GM18520 (cell line): ENCODE measurements around the gene DIP2C.
"Not testable (repeated sequence)": the region's sequence is repeated elsewhere in the genome, so short reads cannot be mapped to it uniquely, and the experiment has no call there.

Experiments used
- ATAC-seq: cut with Tn5 transposase; IDR thresholded peaks from one replicate; pipeline ENCODE4 v1.9.1; 2021; ENCODE audit not compliant: unreplicated experiment

The DIP2C gene

DNA sequence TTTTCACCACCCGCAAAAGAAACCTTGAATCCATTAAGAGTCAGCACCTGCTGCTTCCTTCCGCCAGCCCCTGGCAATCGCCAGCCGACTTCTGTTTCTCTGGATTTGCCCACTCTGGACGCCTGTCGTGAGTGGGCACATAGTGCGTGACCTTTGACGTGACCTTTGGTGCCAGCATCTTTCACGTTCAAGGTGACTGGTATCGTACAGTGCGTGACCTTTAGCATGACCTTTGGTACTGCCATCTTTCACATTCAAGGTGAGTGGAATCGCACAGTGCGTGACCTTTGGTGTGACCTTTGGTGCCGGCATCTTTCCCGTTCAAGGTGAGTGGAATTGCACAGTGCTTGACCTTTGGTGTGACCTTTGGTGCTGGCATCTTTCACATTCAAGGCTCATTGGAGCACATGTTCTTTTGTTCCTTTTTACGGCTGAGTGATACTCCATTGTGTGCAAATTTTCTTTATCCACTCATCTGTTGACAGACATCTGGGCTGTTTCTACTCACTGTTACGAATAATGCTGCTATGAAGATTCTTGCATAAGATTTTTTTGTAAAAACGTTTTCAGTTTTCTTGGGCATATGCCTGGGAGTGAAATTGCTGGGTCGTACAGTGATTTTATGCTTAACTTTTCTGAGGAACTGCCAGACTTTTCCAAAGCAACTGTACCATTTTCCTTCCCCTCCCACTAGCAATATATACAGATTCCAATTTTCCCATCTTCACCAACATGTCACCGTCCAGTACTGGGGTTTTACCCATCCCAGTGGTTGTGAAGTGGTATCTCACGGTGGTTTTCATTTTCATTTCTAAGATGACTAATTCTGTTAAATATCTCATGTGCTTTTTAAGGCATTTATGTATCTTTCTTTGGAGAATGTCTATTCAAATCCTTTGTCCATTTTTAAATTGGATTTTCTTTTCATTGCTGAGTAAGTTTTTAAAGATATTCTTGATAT is 145.3 kb downstream of the DIP2C start:
- ATAC-seq, result no peak

DNA sequence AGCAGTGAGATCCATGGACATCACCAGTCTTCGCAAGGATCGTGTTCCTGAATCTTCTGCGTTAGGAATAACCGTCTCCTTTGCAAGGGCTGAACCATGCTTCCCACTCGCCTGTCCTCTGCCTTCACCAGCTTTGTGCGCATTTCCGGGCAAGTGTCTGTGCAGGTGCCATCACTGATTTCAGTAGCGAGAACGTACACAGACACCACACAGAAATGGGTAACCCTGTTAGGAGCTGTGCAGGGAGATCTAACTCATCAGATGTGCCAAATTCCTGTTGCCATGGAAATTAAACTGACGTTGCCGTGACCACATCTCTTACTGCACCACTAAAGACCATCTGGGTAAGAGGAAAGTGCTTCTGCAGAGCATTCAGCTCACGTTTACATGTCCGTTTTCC is 146.3 kb downstream of the DIP2C start:
- ATAC-seq, result no peak

GRCh38 chr10:541750-542371 is 147.6 kb downstream of the DIP2C start:
- ATAC-seq, result no peak

GRCh38 chr10:541041-541440 is 148.4 kb downstream of the DIP2C start:
- ATAC-seq, result no peak

- no peak for ATAC-seq
Measured at GRCh38 chr10:538895-539294, 150.6 kb downstream of the DIP2C start.

- no peak for ATAC-seq
Measured at GRCh38 chr10:536935-537334, 152.5 kb downstream of the DIP2C start.

DNA sequence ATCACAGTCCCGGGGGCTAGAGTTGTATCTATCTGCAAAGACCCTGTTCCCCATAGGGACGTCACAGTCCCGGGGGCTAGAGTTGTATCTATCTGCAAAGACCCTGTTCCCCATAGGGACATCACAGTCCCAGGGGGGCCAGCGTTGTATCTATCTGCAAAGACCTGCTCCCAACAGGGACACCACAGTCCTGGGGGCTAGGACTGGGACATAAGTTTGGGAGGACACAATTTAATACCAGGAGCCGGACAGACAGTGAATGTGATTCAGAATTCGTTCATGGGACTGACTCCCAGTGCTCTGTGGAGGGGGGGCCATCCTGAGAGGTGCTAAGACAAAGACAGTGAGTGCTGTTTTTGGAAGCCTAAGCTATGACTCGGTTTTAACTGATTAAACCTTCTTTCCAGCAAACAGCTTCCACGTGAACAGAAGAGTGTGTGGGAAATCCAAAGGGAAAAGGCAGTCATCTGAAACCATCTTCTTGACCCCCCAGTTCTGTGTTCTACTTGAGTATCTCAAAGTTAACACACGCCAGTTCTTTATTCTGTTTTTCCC is 153.0 kb downstream of the DIP2C start:
- ATAC-seq, result no peak

DNA sequence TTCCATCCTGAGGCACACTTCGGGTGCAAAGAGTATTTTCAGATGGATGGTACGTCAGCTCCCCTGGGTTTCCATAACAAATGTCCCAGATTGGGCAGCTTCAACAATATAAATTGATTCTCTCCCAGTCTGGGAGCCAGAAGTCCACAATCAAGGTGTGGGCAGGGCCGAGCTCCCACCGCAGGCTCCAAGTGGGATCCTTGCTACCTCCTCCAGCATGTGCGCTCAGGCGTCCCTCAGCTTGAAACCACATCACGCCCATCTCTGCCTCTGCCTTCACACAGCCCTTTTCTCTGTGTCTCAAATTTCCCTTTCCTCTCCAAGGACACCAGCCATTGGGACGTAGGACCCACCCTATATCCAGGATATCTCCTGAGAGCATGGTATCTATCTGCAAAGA is 153.5 kb downstream of the DIP2C start:
- no peak for ATAC-seq

GRCh38 chr10:535051-535450 is 154.4 kb downstream of the DIP2C start:
- ATAC-seq, result no peak

- ATAC-seq, result no peak
Measured at GRCh38 chr10:534047-534566, 155.4 kb downstream of the DIP2C start.

DNA sequence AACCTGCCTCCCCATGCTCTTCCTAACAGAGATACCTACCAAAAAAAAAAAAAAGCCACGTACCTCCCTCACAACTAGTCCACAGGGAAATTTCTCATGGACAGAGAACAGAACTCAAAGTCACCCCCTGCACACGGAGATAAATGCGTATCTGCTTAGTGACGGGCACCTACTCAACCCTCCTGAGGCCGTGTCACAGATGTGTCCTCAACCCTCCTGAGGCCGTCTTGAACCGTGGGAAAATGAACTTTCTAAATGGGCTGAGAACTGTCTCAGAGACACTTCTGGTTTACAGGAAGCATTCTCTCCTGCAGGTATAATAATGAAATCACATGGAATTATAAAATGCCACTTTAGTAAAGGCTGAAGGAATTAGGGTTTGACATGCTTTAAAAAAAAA is 155.9 kb downstream of the DIP2C start:
- ATAC-seq, result no peak

GRCh38 chr10:533186-533585 is 156.3 kb downstream of the DIP2C start:
- no peak for ATAC-seq

- not testable (repeated sequence) for ATAC-seq
Measured at GRCh38 chr10:532331-532730, 157.1 kb downstream of the DIP2C start.

DNA sequence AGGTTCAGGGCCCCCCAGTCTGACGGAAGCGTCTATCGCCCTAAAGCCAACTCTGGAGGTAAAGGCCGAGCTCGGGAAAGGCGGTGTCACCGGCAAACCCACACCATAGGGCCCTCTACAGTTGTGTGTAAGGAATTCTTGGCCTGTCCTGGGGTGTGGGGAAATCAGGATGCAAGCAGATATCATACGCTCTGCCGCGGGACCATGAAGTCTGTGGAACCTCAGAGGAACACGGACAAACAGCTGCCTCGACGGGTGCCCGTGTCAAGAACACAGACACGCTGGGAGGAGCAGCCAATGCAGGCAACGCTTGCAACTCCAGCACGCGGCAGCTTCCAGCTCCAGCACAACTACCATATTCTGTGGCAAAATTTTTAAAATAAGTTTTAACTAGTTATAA is 157.9 kb downstream of the DIP2C start:
- ATAC-seq, result no peak

DNA sequence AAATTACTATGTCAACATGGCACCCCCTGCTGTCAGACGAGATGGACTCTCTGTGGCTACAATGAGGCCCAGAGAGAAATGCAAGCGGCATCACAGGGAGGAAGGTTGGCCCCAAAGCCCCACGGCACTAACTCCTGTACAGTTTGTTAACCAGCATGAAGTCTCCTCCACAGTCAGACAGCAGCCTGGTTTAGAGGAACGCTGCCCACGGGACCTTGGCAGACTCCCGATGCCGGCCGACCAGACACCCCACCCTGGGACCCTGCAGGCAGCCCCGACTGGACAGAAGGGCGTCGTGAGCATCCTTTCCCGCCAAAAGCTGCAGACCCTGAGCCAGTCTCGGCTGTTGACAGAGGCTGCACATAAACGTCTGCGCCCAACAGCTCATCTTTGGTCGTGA is 158.8 kb downstream of the DIP2C start:
- ATAC-seq, result no peak

DNA sequence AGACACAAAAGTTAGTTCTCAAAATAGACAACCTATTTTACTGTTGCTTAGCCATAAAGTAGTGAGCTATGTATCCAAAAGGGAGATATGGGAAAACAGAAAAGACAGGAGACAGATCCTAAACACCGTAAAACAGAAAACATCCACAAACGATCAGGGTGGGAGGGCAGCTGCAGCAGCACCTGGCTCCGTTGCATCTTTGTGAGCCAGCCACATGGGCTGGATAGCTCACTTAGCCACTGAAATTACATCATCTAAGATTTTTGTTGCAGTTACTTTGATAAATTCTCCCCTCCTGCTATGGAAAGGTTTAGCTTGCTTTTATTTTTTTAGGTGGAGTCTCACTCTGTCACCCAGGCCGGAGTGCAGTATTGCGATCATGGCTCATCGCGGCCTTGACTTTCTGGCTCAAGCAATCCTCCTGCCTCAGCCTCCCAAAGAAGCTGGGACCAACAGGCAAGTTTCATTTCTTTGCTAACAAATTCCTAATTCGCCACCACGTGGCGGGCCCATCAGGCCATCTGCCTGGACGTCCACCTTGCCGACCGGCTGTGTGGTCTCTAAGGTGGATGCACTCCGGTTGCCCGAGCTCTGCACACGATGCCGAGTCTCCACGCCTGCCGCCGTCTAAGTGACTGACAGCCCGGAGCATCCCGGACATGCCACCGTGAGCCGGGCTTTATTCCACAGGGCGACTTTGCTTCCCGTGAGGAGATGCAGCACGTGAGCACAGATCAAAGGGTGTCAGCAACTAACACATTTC is 159.8 kb downstream of the DIP2C start:
- ATAC-seq, result no peak

GRCh38 chr10:528173-529165 is 161.0 kb downstream of the DIP2C start:
- no peak for ATAC-seq

GRCh38 chr10:527416-527815 is 162.1 kb downstream of the DIP2C start:
- ATAC-seq, result no peak

DNA sequence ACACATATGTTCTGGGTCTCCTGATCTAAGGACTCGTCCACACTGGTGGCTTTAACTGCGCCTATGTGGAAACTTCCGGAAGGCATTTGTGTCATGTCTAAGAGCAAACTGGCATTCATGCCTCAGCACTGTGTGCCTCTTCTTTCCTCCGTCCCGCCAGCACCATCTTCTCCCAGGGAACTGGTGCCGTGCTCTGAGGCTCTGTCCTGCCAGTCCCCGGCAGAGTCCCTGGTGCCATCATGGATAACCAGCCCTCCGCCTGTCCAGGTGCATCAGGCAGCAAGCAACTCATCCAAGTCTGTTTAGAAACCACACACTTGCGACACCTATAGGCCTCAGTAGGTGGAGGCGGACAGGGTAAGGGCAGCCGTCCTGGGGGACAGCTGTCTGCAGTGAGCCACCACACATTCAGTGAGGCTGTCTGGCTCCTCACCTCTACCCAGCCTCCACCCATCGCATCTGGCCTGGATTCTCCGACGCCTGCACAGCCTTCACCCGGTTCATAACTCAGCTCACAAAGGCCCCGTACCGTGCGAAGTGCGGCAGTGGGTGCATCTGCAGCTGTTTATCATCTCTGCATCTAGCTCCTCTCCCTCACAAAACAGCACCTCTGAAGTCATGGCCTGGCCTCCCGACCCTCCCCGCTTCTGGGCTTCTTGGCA is 162.7 kb downstream of the DIP2C start:
- no peak for ATAC-seq
